HCT116 (cell line): ENCODE data around the gene RNF220.

ENCODE experiments used
- CTCF ChIP-seq, 3 experiments: fragments of 200-600 bp in 1 of 3; sonication (generic) in 1 of 3; IDR thresholded peaks in 2 of 3; conservative IDR thresholded peaks in 1 of 3; 2 replicates each; pipeline ENCODE4 v1.5.1; 2012 to 2017; ENCODE audit warnings: low read depth in 2 of 3, low read length in 2 of 3, antibody characterized with exemption in 1 of 3, borderline replicate concordance in 1 of 3, control low read depth in 1 of 3, mild to moderate bottlenecking in 1 of 3, mixed read lengths in 1 of 3, mixed run types in 1 of 3, moderate library complexity in 1 of 3; ENCODE audit not compliant: insufficient read depth in 1 of 3
- EGR1 ChIP-seq: IDR thresholded peaks from 2 replicates; pipeline ENCODE4 v1.6.1; 2012; ENCODE audit warnings: low read depth
- RAD21 ChIP-seq: IDR thresholded peaks from 2 replicates; pipeline ENCODE4 v1.6.1; 2012; ENCODE audit warnings: low read depth, mild to moderate bottlenecking

GRCh38 chr1:44653107-44653964, 248.3 kb downstream of the RNF220 start:
- no peak for TF ChIP-seq RAD21
- TF ChIP-seq EGR1, result no peak
- TF ChIP-seq CTCF (IDR thresholded peaks at IDR 0.05 in 2 of 3, conservative IDR thresholded peaks at IDR 0.05 in 1 of 3; ENCODE audit: borderline replicate concordance in 1 of 3, insufficient read depth in 1 of 3, low read depth in 2 of 3, low read length in 2 of 3), result no peak
